Mesothelial cell of epicardium (in vitro differentiated cells): ENCODE measurements around the gene CEL. TPM values are rescaled to one million over a fixed set of nuclear protein-coding genes. Genes with fewer than 3 reads are reported as not detected.

Experiments
- DNase-seq, 2 experiments: peaks; one replicate each; pipeline ENCODE4 v3.0.0; 2021; ENCODE audit warnings: low spot score in 2 of 2; ENCODE audit not compliant: unreplicated experiment in 2 of 2
- H3K27ac Mint-ChIP-seq: 2 replicates; pipeline ENCODE4 v1.8.0; 2021; ENCODE audit warnings: mixed read lengths
- H3K27me3 Mint-ChIP-seq: 2 replicates; pipeline ENCODE4 v1.8.0; 2021; ENCODE audit warnings: low read depth, mixed read lengths
- H3K36me3 Mint-ChIP-seq: 2 replicates; pipeline ENCODE4 v1.8.0; 2021; ENCODE audit warnings: mixed read lengths
- H3K4me1 Mint-ChIP-seq: 2 replicates; pipeline ENCODE4 v1.8.0; 2021; ENCODE audit warnings: mixed read lengths
- H3K4me3 Mint-ChIP-seq: 2 replicates; pipeline ENCODE4 v1.8.0; 2021; ENCODE audit warnings: mild to moderate bottlenecking, moderate library complexity, mixed read lengths
- H3K9me3 Mint-ChIP-seq: 2 replicates; pipeline ENCODE4 v1.8.0; 2021; ENCODE audit warnings: mixed read lengths
- total RNA-seq: library from RNA; stranded (reverse); gene quantifications from 3 replicates; pipeline ENCODE4 v1.2.1, GENCODE V29; 2021
- TF ChIP-seq, protein P1 (sequence below): fragments of 200-600 bp; sonication (generic); IDR thresholded peaks from one replicate; pipeline ENCODE4 v1.5.0; 2021; ENCODE audit warnings: antibody characterized with exemption; ENCODE audit not compliant: unreplicated experiment

The CEL gene
- total RNA-seq, 1 donor from 2014 or later: 5.0 TPM

DNA sequence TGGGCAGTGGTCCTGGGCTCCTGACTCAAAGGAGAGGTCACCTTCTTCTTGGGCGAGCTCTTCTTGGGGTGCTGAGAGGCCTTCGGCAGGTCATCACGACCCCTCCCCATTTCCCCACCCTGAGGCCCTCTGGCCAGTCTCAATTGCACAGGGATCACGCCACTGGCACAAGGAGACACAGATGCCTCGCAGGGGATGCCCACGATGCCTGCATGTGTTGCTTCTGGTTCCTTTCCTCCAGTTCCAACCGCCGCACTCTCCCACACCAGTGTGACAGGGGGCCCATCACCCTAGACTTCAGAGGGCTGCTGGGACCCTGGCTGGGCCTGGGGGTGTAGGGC, 1.3 kb downstream of the CEL start:
- no peaks in the 10 kb centered on the region for H3K27me3 Mint-ChIP-seq
- no peak for DNase-seq
- H3K36me3 Mint-ChIP-seq: peaks cover 4% of the 10 kb centered on the region
- H3K4me3 Mint-ChIP-seq: no peak overlapping the region
- H3K4me1 Mint-ChIP-seq: peaks cover 23% of the 10 kb centered on the region
- TF ChIP-seq, protein P1, sequence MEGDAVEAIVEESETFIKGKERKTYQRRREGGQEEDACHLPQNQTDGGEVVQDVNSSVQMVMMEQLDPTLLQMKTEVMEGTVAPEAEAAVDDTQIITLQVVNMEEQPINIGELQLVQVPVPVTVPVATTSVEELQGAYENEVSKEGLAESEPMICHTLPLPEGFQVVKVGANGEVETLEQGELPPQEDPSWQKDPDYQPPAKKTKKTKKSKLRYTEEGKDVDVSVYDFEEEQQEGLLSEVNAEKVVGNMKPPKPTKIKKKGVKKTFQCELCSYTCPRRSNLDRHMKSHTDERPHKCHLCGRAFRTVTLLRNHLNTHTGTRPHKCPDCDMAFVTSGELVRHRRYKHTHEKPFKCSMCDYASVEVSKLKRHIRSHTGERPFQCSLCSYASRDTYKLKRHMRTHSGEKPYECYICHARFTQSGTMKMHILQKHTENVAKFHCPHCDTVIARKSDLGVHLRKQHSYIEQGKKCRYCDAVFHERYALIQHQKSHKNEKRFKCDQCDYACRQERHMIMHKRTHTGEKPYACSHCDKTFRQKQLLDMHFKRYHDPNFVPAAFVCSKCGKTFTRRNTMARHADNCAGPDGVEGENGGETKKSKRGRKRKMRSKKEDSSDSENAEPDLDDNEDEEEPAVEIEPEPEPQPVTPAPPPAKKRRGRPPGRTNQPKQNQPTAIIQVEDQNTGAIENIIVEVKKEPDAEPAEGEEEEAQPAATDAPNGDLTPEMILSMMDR: no peak
- H3K27ac Mint-ChIP-seq: no peak overlapping the region
- H3K9me3 Mint-ChIP-seq: no peaks in the 10 kb centered on the region

DNA sequence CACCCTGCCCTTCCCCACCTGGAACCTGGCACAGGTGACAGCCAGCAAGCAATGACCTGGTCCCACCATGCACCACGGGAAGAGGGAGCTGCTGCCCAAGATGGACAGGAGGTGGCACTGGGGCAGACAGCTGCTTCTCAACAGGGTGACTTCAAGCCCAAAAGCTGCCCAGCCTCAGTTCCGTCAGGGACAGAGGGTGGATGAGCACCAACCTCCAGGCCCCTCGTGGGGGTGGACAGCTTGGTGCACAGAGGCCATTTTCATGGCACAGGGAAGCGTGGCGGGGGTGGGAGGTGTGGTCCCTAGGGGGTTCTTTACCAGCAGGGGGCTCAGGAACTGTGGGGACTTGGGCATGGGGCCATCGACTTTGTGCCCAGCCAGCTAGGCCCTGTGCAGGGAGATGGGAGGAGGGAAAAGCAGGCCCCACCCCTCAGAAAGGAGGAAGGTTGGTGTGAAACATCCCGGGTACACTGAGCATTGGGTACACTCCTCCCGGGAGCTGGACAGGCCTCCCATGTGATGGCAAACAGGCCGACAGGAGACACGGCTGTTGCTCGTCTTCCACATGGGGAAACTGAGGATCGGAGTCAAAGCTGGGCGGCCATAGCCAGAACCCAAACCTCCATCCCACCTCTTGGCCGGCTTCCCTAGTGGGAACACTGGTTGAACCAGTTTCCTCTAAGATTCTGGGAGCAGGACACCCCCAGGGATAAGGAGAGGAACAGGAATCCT, 1.9 kb downstream of the CEL start:
- TF ChIP-seq, protein P1: no peak
- Mint-ChIP-seq H3K4me3 (no peak overlapping the region), H3K27ac (no peak overlapping the region), H3K4me1 (peaks cover 23% of the 10 kb centered on the region), H3K27me3 (no peaks in the 10 kb centered on the region), H3K9me3 (no peaks in the 10 kb centered on the region), H3K36me3 (no peaks in the 10 kb centered on the region)
- no peak for DNase-seq

- DNase-seq: no peak
- no peaks in the 10 kb centered on the region for H3K36me3 Mint-ChIP-seq
- TF ChIP-seq, protein P1: no peak
- H3K27me3 Mint-ChIP-seq: no peaks in the 10 kb centered on the region
- H3K4me3 Mint-ChIP-seq: no peak overlapping the region
- no peak overlapping the region for H3K27ac Mint-ChIP-seq
- no peaks in the 10 kb centered on the region for H3K9me3 Mint-ChIP-seq
- H3K4me1 Mint-ChIP-seq: peaks cover 21% of the 10 kb centered on the region
These were observed 2.7 kb downstream of the CEL start for GRCh38 chr9:133064241-133065069.

- Mint-ChIP-seq H3K9me3 (no peaks in the 10 kb centered on the region), H3K4me3 (no peak overlapping the region), H3K27me3 (no peaks in the 10 kb centered on the region), H3K4me1 (peaks cover 17% of the 10 kb centered on the region), H3K27ac (no peak overlapping the region), H3K36me3 (no peaks in the 10 kb centered on the region)
- TF ChIP-seq, protein P1: no peak
- no peak for DNase-seq
These were observed 3.2 kb downstream of the CEL start for GRCh38 chr9:133065070-133065388.

DNA sequence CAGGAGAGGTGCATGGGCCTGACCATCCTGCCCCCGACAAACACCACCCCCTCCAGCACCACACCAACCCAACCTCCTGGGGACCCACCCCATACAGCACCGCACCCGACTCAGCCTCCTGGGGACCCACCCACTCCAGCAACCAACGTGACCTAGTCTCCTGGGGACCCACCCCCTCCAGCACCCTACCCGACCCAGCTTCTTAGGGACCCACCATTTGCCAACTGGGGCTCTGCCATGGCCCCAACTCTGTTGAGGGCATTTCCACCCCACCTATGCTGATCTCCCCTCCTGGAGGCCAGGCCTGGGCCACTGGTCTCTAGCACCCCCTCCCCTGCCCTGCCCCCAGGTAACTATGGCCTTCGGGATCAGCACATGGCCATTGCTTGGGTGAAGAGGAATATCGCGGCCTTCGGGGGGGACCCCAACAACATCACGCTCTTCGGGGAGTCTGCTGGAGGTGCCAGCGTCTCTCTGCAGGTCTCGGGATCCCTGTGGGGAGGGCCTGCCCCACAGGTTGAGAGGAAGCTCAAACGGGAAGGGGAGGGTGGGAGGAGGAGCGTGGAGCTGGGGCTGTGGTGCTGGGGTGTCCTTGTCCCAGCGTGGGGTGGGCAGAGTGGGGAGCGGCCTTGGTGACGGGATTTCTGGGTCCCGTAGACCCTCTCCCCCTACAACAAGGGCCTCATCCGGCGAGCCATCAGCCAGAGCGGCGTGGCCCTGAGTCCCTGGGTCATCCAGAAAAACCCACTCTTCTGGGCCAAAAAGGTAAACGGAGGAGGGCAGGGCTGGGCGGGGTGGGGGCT, 4.6 kb downstream of the CEL start:
- Mint-ChIP-seq H3K4me3 (no peak overlapping the region), H3K36me3 (no peaks in the 10 kb centered on the region), H3K4me1 (peaks cover 6% of the 10 kb centered on the region), H3K27me3 (no peaks in the 10 kb centered on the region), H3K9me3 (no peaks in the 10 kb centered on the region), H3K27ac (no peak overlapping the region)
- TF ChIP-seq, protein P1: no peak
- DNase-seq: no peak
